HCT116 (cell line): Measurements from ENCODE around the gene PRKACA.

ENCODE experiments used
- CTCF ChIP-seq, 3 experiments: fragments of 200-600 bp in 1 of 3; sonication (generic) in 1 of 3; IDR thresholded peaks in 2 of 3; conservative IDR thresholded peaks in 1 of 3; 2 replicates each; pipeline ENCODE4 v1.5.1; 2012 to 2017; ENCODE audit warnings: low read depth in 2 of 3, low read length in 2 of 3, antibody characterized with exemption in 1 of 3, borderline replicate concordance in 1 of 3, control low read depth in 1 of 3, mild to moderate bottlenecking in 1 of 3, mixed read lengths in 1 of 3, mixed run types in 1 of 3, moderate library complexity in 1 of 3; ENCODE audit not compliant: insufficient read depth in 1 of 3
- EZH2phosphoT487 ChIP-seq: fragments of 200-600 bp; IDR thresholded peaks from 2 replicates; pipeline ENCODE4 v1.6.1; 2018; ENCODE audit warnings: antibody characterized with exemption, borderline replicate concordance
- FOSL1 ChIP-seq: IDR thresholded peaks from 2 replicates; pipeline ENCODE4 v1.6.1; 2012; ENCODE audit warnings: low read depth
- JUND ChIP-seq: IDR thresholded peaks from 2 replicates; pipeline ENCODE4 v1.6.1; 2012
- MAX ChIP-seq: IDR thresholded peaks from 2 replicates; pipeline ENCODE4 v1.6.1; 2012
- POLR2A ChIP-seq: IDR thresholded peaks from 2 replicates; pipeline ENCODE4 v1.7.0; 2011; ENCODE audit warnings: borderline replicate concordance; ENCODE audit not compliant: insufficient read depth, insufficient read length; ENCODE audit errors: extremely low read depth

GRCh38 chr19:14054721-14055120, 62.8 kb downstream of the PRKACA start:
- TF ChIP-seq JUND = no peak
- TF ChIP-seq FOSL1 = no peak
- TF ChIP-seq CTCF (IDR thresholded peaks at IDR 0.05 in 2 of 3, conservative IDR thresholded peaks at IDR 0.05 in 1 of 3; ENCODE audit: borderline replicate concordance in 1 of 3, insufficient read depth in 1 of 3, low read depth in 2 of 3, low read length in 2 of 3) = no peak
- no peak for TF ChIP-seq POLR2A
- TF ChIP-seq EZH2phosphoT487 = no peak
- no peak for TF ChIP-seq MAX
